Esophagus squamous epithelium (tissue), 5 donors: ENCODE data around the gene ADGRV1. TPM values are rescaled to one million over a fixed set of nuclear protein-coding genes. Genes with fewer than 3 reads are reported as not detected.

Experiments
- DNase-seq: peaks from one replicate; lab custom pipeline; 2025; lab: John Stamatoyannopoulos, UW
- H3K27ac ChIP-seq, 4 donors: fragments of 200-600 bp; sonication (generic); one replicate each; pipeline ENCODE4 v1.5.1; 2016 to 2019; ENCODE audit warnings: mild to moderate bottlenecking in 1 of 4
- H3K27me3 ChIP-seq, 4 donors: fragments of 200-600 bp; sonication (generic); 1 replicate in 3 of 4; 2 replicates in 1 of 4; pipeline versions ENCODE4 v1.5.1 to v1.6.0; 2017 to 2021; ENCODE audit warnings: antibody characterized with exemption in 1 of 4
- H3K36me3 ChIP-seq, 3 donors: fragments of 200-600 bp; sonication (generic); one replicate each; pipeline ENCODE4 v1.5.1; 2016 to 2019
- H3K4me1 ChIP-seq, 3 donors: fragments of 200-600 bp; sonication (generic); one replicate each; pipeline ENCODE4 v1.5.1; 2017 to 2019
- H3K4me3 ChIP-seq, 4 donors: fragments of 200-600 bp; sonication (generic); 1 replicate in 3 of 4; 2 replicates in 1 of 4; pipeline ENCODE4 v1.5.1; 2016 to 2019; ENCODE audit warnings: mild to moderate bottlenecking in 2 of 4, moderate library complexity in 1 of 4
- H3K9me3 ChIP-seq, 3 donors: fragments of 200-600 bp; sonication (generic); one replicate each; pipeline ENCODE4 v1.5.1; 2016 to 2019
- POLR2A ChIP-seq, 4 donors: fragments of 450-650 bp; IDR thresholded peaks; one replicate each; pipeline ENCODE4 v1.6.1; 2017; ENCODE audit warnings: antibody characterized with exemption in 4 of 4, mild to moderate bottlenecking in 4 of 4, moderate library complexity in 3 of 4
- WGBS, 2 donors: methylation state at CpG; one replicate each; pipeline ENCODE4 v1.1.5; 2018; 5-methylcytosine and 5-hydroxymethylcytosine counted together
- intact Hi-C: fragments of 100-400 bp; cut with DNase I; formaldehyde crosslinking; loops from one replicate; pipeline ENCODE4 v1.15.0; 2022
- total RNA-seq, 4 donors: library from RNA; depleted of rRNA; stranded (reverse); fragments of >200 nt; gene quantifications; one replicate each; pipeline ENCODE4 v1.1.0, GENCODE V29; 2016
- TF ChIP-seq, protein P1 (sequence below), 6 experiments: fragments of 450-650 bp in 4 of 6; fragments of 200-600 bp in 2 of 6; sonication (generic) in 2 of 6; IDR thresholded peaks; one replicate each; pipeline ENCODE4 v1.5.1; 2016 to 2019; ENCODE audit warnings: antibody characterized with exemption in 6 of 6, mild to moderate bottlenecking in 4 of 6, moderate library complexity in 4 of 6
- donor health status: DM: yes; HTN: yes; CAD: no.

Gene ADGRV1
- total RNA-seq, 4 donors from 2014 or later, result 1.9 to 14.1 (median 4.0) TPM

DNA sequence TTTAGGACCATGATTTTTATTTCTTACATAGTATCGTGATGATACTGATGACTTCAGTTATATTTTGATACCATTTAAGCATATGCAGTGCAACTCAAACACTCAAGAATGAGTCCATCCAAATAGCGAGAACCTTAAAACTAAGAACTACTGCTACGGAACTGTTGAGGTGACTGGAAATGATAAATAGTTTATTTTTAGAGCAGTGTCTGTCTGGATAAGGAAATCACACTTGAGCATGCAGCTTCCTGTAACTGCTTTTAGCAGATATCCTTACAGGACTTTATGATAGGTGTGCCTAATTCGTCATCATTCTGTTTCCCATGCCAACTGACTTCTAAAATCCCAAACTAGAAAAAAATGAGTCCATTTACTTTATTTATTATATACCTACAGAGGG lies 85.5 kb downstream of the ADGRV1 start:
- Histone ChIP-seq H3K27me3 (no peaks in the 10 kb centered on the region), H3K36me3 (no peaks in the 10 kb centered on the region), H3K9me3 (no peaks in the 10 kb centered on the region), H3K27ac (no peak overlapping the region), H3K4me3 (no peak overlapping the region), H3K4me1 (no peaks in the 10 kb centered on the region)
- no peak for TF ChIP-seq POLR2A (IDR thresholded peaks at IDR 0.05)
- TF ChIP-seq, protein P1, sequence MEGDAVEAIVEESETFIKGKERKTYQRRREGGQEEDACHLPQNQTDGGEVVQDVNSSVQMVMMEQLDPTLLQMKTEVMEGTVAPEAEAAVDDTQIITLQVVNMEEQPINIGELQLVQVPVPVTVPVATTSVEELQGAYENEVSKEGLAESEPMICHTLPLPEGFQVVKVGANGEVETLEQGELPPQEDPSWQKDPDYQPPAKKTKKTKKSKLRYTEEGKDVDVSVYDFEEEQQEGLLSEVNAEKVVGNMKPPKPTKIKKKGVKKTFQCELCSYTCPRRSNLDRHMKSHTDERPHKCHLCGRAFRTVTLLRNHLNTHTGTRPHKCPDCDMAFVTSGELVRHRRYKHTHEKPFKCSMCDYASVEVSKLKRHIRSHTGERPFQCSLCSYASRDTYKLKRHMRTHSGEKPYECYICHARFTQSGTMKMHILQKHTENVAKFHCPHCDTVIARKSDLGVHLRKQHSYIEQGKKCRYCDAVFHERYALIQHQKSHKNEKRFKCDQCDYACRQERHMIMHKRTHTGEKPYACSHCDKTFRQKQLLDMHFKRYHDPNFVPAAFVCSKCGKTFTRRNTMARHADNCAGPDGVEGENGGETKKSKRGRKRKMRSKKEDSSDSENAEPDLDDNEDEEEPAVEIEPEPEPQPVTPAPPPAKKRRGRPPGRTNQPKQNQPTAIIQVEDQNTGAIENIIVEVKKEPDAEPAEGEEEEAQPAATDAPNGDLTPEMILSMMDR (IDR thresholded peaks at IDR 0.05), result no peak
- intact Hi-C loops, result no loop called here
- no peak for DNase-seq
- WGBS, 2 donors, result 65 to 67% methylated on average over 4 of the region's 4 CpGs

- intact Hi-C loops, result no loop called here
- no peaks in the 10 kb centered on the region for H3K36me3 ChIP-seq
These were observed 86.5 kb downstream of the ADGRV1 start for GRCh38 chr5:90645024-90645610.

GRCh38 chr5:90650767-90651166 lies 92.2 kb downstream of the ADGRV1 start:
- H3K36me3 ChIP-seq, result no peaks in the 10 kb centered on the region
- no peaks in the 10 kb centered on the region for H3K27me3 ChIP-seq
- H3K27ac ChIP-seq, result no peak overlapping the region
- H3K4me1 ChIP-seq, result no peaks in the 10 kb centered on the region
- TF ChIP-seq, protein P1 (IDR thresholded peaks at IDR 0.05), result no peak
- TF ChIP-seq POLR2A (IDR thresholded peaks at IDR 0.05), result no peak
- intact Hi-C loops, result no loop called here
- no peaks in the 10 kb centered on the region for H3K9me3 ChIP-seq
- H3K4me3 ChIP-seq, result no peak overlapping the region
- 52 to 76% methylated on average over 1 of the region's 1 CpG for WGBS, 2 donors
- no peak for DNase-seq

More at GRCh38 chr5:90645024-90645610, 86.5 kb downstream of the ADGRV1 start:
- H3K4me3 ChIP-seq, result no peak overlapping the region
- 38 to 46% methylated on average over 8 of the region's 8 CpGs for WGBS, 2 donors
- no peaks in the 10 kb centered on the region for H3K4me1 ChIP-seq
- H3K27me3 ChIP-seq, result no peaks in the 10 kb centered on the region
- TF ChIP-seq POLR2A (IDR thresholded peaks at IDR 0.05), result no peak
- TF ChIP-seq, protein P1 (IDR thresholded peaks at IDR 0.05), result no peak
- no peak overlapping the region for H3K27ac ChIP-seq
- H3K9me3 ChIP-seq, result no peaks in the 10 kb centered on the region
- no peak for DNase-seq

- intact Hi-C loops, result no loop called here
- Histone ChIP-seq H3K27me3 (no peaks in the 10 kb centered on the region), H3K4me1 (no peaks in the 10 kb centered on the region), H3K27ac (no peak overlapping the region), H3K9me3 (no peaks in the 10 kb centered on the region), H3K36me3 (no peaks in the 10 kb centered on the region), H3K4me3 (no peak overlapping the region)
- 77 to 83% methylated on average over 2 of the region's 2 CpGs for WGBS, 2 donors
- no peak for DNase-seq
- TF ChIP-seq, protein P1 (IDR thresholded peaks at IDR 0.05), result no peak
- TF ChIP-seq POLR2A (IDR thresholded peaks at IDR 0.05), result no peak
These were observed 95.6 kb downstream of the ADGRV1 start for GRCh38 chr5:90654215-90654614.

- Histone ChIP-seq H3K27ac (no peak overlapping the region), H3K4me1 (no peaks in the 10 kb centered on the region), H3K4me3 (no peak overlapping the region), H3K27me3 (no peaks in the 10 kb centered on the region), H3K36me3 (no peaks in the 10 kb centered on the region), H3K9me3 (no peaks in the 10 kb centered on the region)
- DNase-seq, result no peak
- intact Hi-C loops, result no loop called here
- 53 to 67% methylated on average over 1 of the region's 1 CpG for WGBS, 2 donors
- TF ChIP-seq, protein P1 (IDR thresholded peaks at IDR 0.05), result no peak
- no peak for TF ChIP-seq POLR2A (IDR thresholded peaks at IDR 0.05)
These were observed 96.8 kb downstream of the ADGRV1 start for GRCh38 chr5:90655423-90655822.
